GM12873 (cell line): Measurements from ENCODE around the gene MAPK12.

ENCODE experiments used
- CTCF ChIP-seq: IDR thresholded peaks from 2 replicates; pipeline ENCODE4 v1.5.1; 2012; ENCODE audit warnings: low read depth, mild to moderate bottlenecking, moderate library complexity, low read length, control low read depth; ENCODE audit not compliant: insufficient read depth; ENCODE audit errors: missing control alignments

The MAPK12 gene

GRCh38 chr22:50264104-50264745 is 2.7 kb upstream of the MAPK12 start:
- no peak for TF ChIP-seq CTCF

GRCh38 chr22:50262973-50263617 is 1.6 kb upstream of the MAPK12 start:
- no peak for TF ChIP-seq CTCF

GRCh38 chr22:50262460-50262911 is 1.0 kb upstream of the MAPK12 start:
- no peak for TF ChIP-seq CTCF

- no peak for TF ChIP-seq CTCF
Measured at GRCh38 chr22:50260801-50261614, 475 bp downstream of the MAPK12 start.

GRCh38 chr22:50260434-50260800 is 1.1 kb downstream of the MAPK12 start:
- no peak for TF ChIP-seq CTCF

- TF ChIP-seq CTCF, result no peak
Measured at GRCh38 chr22:50259302-50259701, 2.2 kb downstream of the MAPK12 start.
